MG63 (cell line): ENCODE measurements around the gene TOM1L1. TPM values are rescaled to one million over a fixed set of nuclear protein-coding genes. Genes with fewer than 3 reads are reported as not detected.

Experiments used
- DNase-seq: peaks from one replicate; pipeline ENCODE4 v3.0.0-alpha.2; 2020
- H3K27me3 ChIP-seq: fragments of 250-450 bp; sonication (Bioruptor Pico); 2 replicates; pipeline ENCODE4 v1.5.1; 2020; ENCODE audit warnings: mild to moderate bottlenecking, moderate library complexity
- H3K36me3 ChIP-seq: fragments of 250-450 bp; sonication (Bioruptor Pico); 2 replicates; pipeline ENCODE4 v1.5.1; 2020; ENCODE audit warnings: mild to moderate bottlenecking, moderate library complexity
- H3K4me3 ChIP-seq: fragments of 250-450 bp; sonication (Bioruptor Pico); 2 replicates; pipeline ENCODE4 v1.5.1; 2020; ENCODE audit warnings: mild to moderate bottlenecking, moderate library complexity
- H3K9me3 ChIP-seq: fragments of 250-450 bp; sonication (Bioruptor Pico); 2 replicates; pipeline ENCODE4 v1.5.1; 2020; ENCODE audit warnings: mild to moderate bottlenecking, moderate library complexity
- total RNA-seq: library from RNA; depleted of rRNA; stranded (reverse); fragments of >200 nt; shearing (Covaris generic); gene quantifications from 2 replicates; pipeline ENCODE4 v1.2.3, GENCODE V29; 2014; ENCODE audit warnings: low replicate concordance

The TOM1L1 gene
- total RNA-seq, 1 experiment from 2014 or later = 13.9 TPM

- H3K36me3 ChIP-seq = peaks cover 29% of the 10 kb centered on the region
- DNase-seq = peak; percentile 96
These were observed 67.8 kb downstream of the TOM1L1 start, which contains the start of the genes COX11 and STXBP4 for GRCh38 chr17:54968262-54968987. Gene COX11 (minus strand): TSS chr17:54968654. CDS start chr17:54968646, 8 bp downstream. Gene STXBP4 (plus strand): TSS chr17:54968765. CDS start chr17:54986220, 17,455 bp downstream.

GRCh38 chr17:54968988-54969332, 68.3 kb downstream of the TOM1L1 start:
- peaks cover 24% of the 10 kb centered on the region for H3K36me3 ChIP-seq
- H3K9me3 ChIP-seq = no peaks in the 10 kb centered on the region
- no peaks in the 10 kb centered on the region for H3K27me3 ChIP-seq
- peak overlapping the region; percentile 85 for H3K4me3 ChIP-seq
- DNase-seq = no peak

More at GRCh38 chr17:54968262-54968987, 67.8 kb downstream of the TOM1L1 start, which contains the start of the genes COX11 and STXBP4:
- Histone ChIP-seq H3K4me3 (peak within 1 kb of the TSS; percentile 85), H3K9me3 (no peaks in the 10 kb centered on the region), H3K27me3 (no peaks in the 10 kb centered on the region)

GRCh38 chr17:54969658-54970572, 69.3 kb downstream of the TOM1L1 start:
- Histone ChIP-seq H3K27me3 (no peaks in the 10 kb centered on the region), H3K4me3 (peak overlapping the region; percentile 85), H3K9me3 (no peaks in the 10 kb centered on the region), H3K36me3 (peaks cover 14% of the 10 kb centered on the region)
- DNase-seq = no peak

GRCh38 chr17:54971147-54971546, 70.5 kb downstream of the TOM1L1 start:
- Histone ChIP-seq H3K9me3 (no peaks in the 10 kb centered on the region), H3K4me3 (no peak overlapping the region), H3K36me3 (peaks cover 5% of the 10 kb centered on the region), H3K27me3 (no peaks in the 10 kb centered on the region)
- no peak for DNase-seq

- no peaks in the 10 kb centered on the region for H3K36me3 ChIP-seq
- no peaks in the 10 kb centered on the region for H3K27me3 ChIP-seq
- no peak overlapping the region for H3K4me3 ChIP-seq
- H3K9me3 ChIP-seq = no peaks in the 10 kb centered on the region
- no peak for DNase-seq
These were observed 71.2 kb downstream of the TOM1L1 start for GRCh38 chr17:54971901-54972300.

- H3K36me3 ChIP-seq = no peaks in the 10 kb centered on the region
These were observed 71.9 kb downstream of the TOM1L1 start for GRCh38 chr17:54972406-54973138.

GRCh38 chr17:54974759-54975158, 74.1 kb downstream of the TOM1L1 start:
- H3K27me3 ChIP-seq = no peaks in the 10 kb centered on the region
- DNase-seq = no peak

More at GRCh38 chr17:54972406-54973138, 71.9 kb downstream of the TOM1L1 start:
- no peak overlapping the region for H3K4me3 ChIP-seq
- DNase-seq = no peak
- H3K9me3 ChIP-seq = no peaks in the 10 kb centered on the region
- H3K27me3 ChIP-seq = no peaks in the 10 kb centered on the region

GRCh38 chr17:54976316-54976715, 75.7 kb downstream of the TOM1L1 start:
- no peaks in the 10 kb centered on the region for H3K27me3 ChIP-seq
- peaks cover 11% of the 10 kb centered on the region; the same call in 1 of the 2 replicates for H3K9me3 ChIP-seq
- H3K36me3 ChIP-seq = no peaks in the 10 kb centered on the region
- no peak for DNase-seq
- no peak overlapping the region for H3K4me3 ChIP-seq

More at GRCh38 chr17:54974759-54975158, 74.1 kb downstream of the TOM1L1 start:
- no peaks in the 10 kb centered on the region for H3K36me3 ChIP-seq
- peaks cover 5% of the 10 kb centered on the region; the same call in 1 of the 2 replicates for H3K9me3 ChIP-seq
- H3K4me3 ChIP-seq = no peak overlapping the region

DNA sequence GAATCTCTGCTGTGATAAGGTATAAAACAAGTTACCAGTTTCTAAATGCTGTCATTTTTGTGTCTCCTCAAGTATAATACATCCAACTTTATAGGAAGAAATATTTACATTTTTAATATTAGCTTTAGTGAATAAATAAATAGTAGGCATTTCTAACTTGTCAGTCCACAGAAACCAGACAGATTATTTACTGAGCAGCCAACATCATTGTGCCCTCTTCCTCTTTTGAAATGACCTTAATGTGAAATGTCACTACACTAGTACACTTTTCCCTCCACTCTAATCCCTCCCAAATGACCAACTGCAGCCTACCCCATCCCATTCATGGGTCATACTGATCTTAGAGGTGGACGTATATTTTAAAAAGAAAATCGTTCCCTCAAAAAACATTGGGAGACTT, 77.1 kb downstream of the TOM1L1 start:
- H3K9me3 ChIP-seq = peaks cover 14% of the 10 kb centered on the region; the same call in 1 of the 2 replicates
- no peak for DNase-seq
- no peaks in the 10 kb centered on the region for H3K36me3 ChIP-seq
- no peak overlapping the region for H3K4me3 ChIP-seq
- H3K27me3 ChIP-seq = no peaks in the 10 kb centered on the region

GRCh38 chr17:54979657-54980056, 79.0 kb downstream of the TOM1L1 start:
- no peaks in the 10 kb centered on the region for H3K36me3 ChIP-seq
- H3K9me3 ChIP-seq = peaks cover 14% of the 10 kb centered on the region; the same call in 1 of the 2 replicates
- no peak overlapping the region for H3K4me3 ChIP-seq
- no peak for DNase-seq
- H3K27me3 ChIP-seq = no peaks in the 10 kb centered on the region

GRCh38 chr17:54980375-54980774, 79.7 kb downstream of the TOM1L1 start:
- H3K9me3 ChIP-seq = peaks cover 14% of the 10 kb centered on the region; the same call in 1 of the 2 replicates
- no peak for DNase-seq
- H3K36me3 ChIP-seq = no peaks in the 10 kb centered on the region
- no peak overlapping the region for H3K4me3 ChIP-seq
- H3K27me3 ChIP-seq = no peaks in the 10 kb centered on the region

DNA sequence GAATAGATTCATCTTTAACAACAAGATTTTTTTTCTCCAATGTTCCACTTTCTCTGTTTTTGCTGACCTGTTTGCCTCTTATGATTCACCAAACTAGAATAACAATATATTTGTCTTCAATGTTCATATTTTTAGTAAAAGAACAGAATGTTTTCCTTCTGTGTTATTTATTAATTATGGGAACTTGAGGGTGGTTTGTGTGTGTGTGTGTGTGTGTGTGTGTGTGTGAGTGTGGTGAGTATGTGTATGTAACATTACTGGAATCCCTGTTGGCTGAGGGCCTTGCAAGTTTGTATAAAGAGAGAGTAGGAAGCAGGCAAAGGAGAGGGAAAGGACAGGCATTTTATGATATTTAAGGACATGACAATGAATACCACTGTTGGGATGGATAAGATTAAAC, 81.7 kb downstream of the TOM1L1 start:
- H3K4me3 ChIP-seq = no peak overlapping the region
- peaks cover 14% of the 10 kb centered on the region; the same call in 1 of the 2 replicates for H3K9me3 ChIP-seq
- no peaks in the 10 kb centered on the region for H3K36me3 ChIP-seq
- DNase-seq = no peak
- no peaks in the 10 kb centered on the region for H3K27me3 ChIP-seq

DNA sequence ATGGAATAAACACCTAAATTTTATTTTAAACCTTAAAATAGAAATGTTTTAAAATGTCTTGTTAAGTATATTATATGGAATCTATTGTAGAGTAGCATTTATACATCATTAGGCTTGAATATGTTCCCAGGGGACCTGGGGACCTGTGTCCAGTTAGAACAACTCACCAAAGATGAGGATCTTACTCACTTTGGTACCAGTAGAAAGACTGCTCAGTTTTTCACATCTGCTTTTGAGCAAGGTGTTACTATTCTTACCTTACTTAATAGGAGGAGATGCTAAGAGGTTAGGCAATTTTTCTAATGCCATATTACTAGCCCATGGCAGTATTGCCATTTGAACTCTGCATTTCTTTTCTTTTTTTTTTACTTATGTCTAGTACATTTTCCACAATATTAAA, 82.6 kb downstream of the TOM1L1 start:
- Histone ChIP-seq H3K36me3 (no peaks in the 10 kb centered on the region), H3K9me3 (peaks cover 14% of the 10 kb centered on the region; the same call in 1 of the 2 replicates), H3K27me3 (no peaks in the 10 kb centered on the region), H3K4me3 (no peak overlapping the region)
- DNase-seq = no peak

DNA sequence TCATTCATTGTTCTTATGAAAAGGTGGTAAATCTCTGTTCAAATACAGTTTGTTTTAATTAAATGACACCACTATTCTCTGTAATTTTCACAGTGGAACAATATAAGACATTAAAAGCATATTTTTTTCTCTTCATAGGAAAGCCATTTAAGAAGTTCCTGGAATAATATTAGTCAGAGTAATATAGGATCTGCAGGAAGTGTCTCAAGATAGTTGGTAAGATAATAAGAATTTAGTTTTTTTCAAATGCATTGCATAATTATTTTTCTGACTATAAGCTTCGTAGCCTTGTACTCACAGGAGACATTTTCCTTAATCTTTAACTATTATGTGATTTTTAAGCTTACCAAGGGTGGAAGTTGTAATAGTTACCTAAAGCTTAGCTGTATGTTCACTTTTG, 84.8 kb downstream of the TOM1L1 start:
- no peak for DNase-seq
- Histone ChIP-seq H3K4me3 (no peak overlapping the region), H3K9me3 (0 out of 2 replicates have a peak, but pooled peaks cover 3% of the 10 kb centered on the region), H3K36me3 (no peaks in the 10 kb centered on the region), H3K27me3 (no peaks in the 10 kb centered on the region)

GRCh38 chr17:54990118-54990517, 89.5 kb downstream of the TOM1L1 start:
- DNase-seq = no peak
- Histone ChIP-seq H3K9me3 (no peaks in the 10 kb centered on the region), H3K4me3 (no peak overlapping the region), H3K36me3 (no peaks in the 10 kb centered on the region), H3K27me3 (no peaks in the 10 kb centered on the region)

- Histone ChIP-seq H3K27me3 (no peaks in the 10 kb centered on the region), H3K36me3 (no peaks in the 10 kb centered on the region), H3K9me3 (no peaks in the 10 kb centered on the region), H3K4me3 (no peak overlapping the region)
- DNase-seq = no peak
These were observed 90.9 kb downstream of the TOM1L1 start for GRCh38 chr17:54991567-54991966.
